Stimulated activated CD8-positive, alpha-beta memory T cell treated with anti-CD3 and anti-CD28 coated beads, Interleukin-4, amount 100 ng/mL, for 1 hour (primary cell): Measurements from ENCODE around the gene SMIM43.

ENCODE experiments used
- DNase-seq, 2 donors: peaks; one replicate each; pipeline ENCODE4 v3.0.0-alpha.2; 2020; ENCODE audit warnings: low read depth in 2 of 2, low spot score in 1 of 2

Gene SMIM43

DNA sequence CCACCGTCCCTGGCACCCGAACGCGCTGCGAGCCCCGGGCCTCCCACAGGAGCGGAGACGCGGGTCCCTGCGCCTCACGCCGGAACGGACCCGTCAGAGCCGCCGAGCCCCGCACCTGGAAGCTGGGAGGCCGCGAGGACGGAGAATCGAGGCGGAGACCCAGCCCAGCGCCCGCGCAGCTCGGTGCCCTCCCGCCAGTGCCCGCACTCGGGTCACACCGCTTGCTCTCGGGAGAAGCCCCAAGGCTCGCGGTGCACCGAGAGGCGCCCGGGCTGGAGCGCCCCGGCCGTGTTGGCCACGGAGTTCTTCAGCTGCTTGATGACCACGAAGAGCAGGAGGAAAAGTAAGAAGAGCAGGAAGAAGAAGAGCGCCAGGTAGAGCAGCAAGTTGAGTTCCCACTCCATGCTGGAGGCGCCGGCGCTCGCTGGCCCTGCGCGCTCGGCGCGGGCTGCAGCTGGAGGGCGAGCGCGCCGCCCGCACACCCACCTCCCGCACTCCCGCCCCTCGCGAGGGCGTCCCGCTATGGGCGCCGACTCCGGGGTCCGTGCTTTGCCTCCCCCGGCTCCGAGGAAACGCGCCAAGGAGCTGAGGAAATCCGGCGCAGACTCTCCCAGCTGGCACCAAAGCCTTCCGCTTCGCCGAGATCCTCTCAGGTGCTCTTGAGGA lies at the start of gene SMIM43:
TSS of gene SMIM43 (minus strand) at position 463 of the 666 bp plus-strand sequence. CDS start at position 404, 59 bp downstream.
- no peak for DNase-seq

DNA sequence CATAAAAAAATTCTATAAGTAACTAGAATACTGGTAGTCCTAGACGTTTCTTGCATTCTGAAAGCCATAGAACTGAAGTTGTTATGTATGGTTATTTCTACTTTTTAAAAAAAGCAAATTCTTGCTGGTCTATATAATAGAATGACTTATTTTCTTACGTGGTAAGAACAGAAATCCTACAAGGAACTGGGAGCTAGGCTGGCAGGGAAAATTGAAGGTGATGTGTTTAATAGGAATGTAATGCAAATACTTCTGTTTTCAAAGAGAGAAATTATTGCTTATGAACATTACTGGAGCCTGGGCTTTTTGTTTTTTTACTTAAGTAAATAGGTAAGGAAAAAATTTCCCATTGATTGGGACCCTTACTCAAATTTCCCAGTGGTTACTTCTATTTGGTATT lies 49.8 kb upstream of the SMIM43 start:
- no peak for DNase-seq

DNA sequence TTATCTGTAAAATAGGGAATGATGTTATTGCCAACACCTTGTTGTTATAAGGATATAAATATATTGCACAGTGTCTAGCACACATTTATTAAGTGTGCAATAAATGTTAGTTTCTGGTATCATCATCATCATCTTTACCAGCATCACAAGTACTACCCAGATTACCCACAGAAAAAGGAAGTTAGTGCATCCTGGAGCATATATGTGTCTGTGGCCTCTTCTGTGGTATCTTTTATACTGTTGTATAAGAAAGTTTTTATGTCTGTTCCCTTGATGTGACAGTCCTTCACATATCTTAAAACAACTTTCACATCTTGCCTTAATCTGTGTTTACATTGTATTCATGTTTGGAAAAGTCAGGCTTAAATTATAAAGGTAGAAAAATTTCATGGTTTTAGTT lies 46.2 kb upstream of the SMIM43 start:
- DNase-seq = no peak

DNA sequence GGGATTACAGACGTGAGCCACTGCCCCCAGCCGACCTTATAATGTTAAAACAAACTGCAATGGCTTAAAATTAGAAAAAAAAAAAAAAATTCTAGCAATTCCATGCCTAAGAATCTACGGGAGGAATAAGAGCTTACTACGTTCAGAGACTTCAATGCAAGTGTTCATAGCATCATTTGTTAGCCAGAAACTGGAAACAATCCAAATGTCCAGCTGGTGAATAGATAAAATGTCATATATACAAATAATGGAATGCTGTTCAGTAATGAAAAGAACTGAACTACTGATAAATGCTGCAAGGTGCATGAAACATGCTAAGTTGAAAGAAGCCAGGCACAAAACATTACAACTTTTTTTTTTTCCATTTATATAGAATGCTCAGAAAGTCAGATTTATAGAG lies 41.4 kb upstream of the SMIM43 start:
- no peak for DNase-seq

DNA sequence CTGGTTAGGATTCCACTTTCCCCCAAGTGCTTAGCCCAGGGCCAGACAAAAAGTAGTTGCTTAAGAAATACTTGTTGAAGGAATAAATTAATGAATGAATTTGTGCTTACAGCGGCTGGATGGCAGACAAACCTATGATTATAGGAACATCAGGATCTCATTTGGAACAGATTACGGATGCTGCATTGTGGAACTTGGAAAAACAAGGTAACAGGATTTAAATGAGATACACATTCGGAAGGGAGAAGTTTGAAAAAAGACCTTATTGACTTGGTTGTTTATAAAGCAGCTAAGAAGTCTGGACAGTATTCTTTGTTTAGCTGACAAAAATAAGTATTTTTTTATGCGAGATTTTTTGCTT lies 36.7 kb upstream of the SMIM43 start:
- no peak for DNase-seq

DNA sequence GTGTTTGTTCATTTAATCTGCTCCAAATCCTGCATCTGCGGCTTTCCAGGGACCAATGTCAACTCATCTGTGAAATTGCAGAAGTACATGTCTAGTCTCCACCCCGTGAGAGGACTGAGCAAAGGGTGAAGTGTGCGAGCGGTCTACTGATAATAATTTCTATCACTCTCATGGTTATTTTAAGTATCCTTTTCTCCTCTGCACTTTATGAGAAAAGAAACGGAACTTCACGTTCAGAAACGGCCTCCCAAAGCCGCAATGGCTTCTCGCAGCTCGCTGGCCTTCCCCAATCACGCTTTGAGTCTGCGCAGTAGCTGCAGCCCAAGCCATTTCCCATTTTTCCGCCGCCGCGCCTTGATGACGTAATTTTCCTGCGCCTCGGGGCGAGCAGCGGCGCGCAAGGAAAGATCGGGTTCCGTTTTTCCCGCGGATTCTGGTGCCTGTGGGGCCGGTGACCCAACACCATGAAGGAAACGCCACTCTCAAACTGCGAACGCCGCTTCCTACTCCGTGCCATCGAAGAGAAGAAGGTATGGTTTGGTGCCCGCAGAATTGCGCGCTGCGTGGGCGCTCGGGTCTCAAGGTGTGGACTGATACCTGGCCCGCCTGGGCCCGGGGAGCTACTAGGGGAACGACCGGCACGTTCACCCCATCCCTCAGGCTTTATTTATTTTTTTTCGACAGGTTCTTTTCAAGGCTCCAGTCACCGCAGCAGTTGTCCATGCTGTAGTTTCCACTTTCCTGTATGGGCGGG lies 36.2 kb upstream of the SMIM43 start, which contains the start of gene EXOSC9:
TSS of gene EXOSC9 (plus strand) at position 363 of the 754 bp plus-strand sequence. CDS start at position 465, 102 bp downstream.
- peak; percentile 92 to 94 for DNase-seq

DNA sequence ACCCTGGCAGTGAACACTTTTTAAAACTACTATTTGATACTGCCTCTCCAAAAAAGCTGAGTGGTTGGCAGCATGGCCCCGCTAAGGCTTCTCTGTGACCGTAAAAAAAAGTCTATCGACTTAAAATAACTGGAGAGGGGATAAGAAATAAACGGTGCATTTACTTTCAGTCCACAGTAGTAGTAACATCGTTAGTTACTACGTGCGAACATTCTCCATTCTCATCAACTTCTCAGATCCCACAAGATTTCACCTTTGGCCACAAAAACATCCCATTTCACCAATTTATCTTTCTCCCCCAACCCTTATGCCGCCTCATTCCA lies 35.6 kb upstream of the SMIM43 start:
- no peak for DNase-seq

DNA sequence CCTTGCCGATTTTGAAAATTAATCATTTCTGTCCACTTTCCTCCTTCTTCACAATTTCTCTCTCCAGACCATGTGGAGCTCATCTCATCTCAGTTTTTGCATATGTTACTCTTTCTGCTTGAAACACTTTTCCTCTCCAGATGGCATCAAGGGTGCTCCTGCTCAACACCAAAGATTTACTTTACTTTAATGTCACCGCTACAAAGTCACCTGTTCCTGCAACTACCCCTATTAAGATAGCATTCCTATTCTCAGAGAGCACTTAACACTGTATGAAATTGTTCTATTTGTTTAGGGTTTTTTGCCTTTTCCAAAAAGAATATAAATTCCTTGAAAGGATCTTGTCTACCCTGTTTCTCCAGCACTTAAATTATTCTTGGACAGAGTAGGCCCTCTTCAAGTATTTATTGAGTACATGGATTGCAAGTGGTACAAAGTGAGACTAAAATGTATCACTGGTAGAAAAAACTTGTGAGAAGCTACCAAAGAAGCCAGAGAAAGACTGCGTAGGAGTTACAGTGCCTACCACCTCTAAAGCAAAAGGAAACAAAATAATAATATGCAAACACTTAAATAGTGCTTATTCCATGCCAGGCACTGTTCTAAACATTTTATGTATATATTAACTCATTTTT lies 35.0 kb upstream of the SMIM43 start:
- no peak for DNase-seq

DNA sequence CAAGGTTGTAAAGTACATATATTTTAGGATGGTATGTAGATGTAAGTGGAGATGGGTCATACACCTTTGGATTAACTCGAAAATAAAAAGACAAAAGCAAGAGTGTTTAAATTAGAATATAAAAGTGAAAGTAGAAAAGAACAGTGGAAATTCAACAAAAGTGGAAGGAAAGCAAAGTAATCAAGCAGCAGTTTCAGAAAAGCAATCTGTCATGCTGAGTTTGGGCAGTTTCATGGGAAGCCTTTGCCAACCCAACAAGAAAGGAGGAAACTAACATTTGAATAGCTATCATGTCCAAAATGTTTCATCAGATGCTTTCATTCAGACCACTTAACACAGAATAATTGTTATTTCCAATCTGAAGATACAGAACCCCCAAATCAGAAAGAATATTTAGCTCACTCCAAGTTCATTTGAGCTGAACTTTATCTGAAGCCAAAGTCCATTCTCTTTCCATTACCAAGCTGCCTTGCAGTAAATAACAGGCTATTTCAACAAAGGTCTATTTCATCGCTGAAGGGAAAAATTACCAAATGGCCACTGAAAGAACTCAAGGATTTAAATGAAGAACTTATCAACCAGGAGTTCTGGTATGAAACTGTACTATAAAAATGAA lies 34.4 kb upstream of the SMIM43 start:
- DNase-seq = no peak

DNA sequence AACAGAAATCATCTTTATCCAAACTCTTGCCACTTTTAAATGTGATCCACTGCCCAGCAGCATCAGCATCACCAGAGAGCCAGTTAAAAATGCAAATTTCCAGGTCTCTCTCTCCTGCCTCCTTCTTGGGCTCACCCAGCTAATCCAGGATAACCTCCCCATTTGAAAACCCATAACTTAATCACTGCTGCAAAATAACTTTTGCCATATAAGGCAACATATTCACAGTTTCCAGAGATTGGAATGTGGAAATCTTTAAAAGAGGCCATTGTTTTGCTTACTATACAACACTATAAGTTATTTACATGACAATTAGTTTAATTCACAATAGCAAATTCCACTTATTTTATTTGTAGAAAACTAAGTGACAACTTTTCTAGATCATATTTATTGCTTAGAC lies 31.3 kb upstream of the SMIM43 start:
- DNase-seq = no peak

DNA sequence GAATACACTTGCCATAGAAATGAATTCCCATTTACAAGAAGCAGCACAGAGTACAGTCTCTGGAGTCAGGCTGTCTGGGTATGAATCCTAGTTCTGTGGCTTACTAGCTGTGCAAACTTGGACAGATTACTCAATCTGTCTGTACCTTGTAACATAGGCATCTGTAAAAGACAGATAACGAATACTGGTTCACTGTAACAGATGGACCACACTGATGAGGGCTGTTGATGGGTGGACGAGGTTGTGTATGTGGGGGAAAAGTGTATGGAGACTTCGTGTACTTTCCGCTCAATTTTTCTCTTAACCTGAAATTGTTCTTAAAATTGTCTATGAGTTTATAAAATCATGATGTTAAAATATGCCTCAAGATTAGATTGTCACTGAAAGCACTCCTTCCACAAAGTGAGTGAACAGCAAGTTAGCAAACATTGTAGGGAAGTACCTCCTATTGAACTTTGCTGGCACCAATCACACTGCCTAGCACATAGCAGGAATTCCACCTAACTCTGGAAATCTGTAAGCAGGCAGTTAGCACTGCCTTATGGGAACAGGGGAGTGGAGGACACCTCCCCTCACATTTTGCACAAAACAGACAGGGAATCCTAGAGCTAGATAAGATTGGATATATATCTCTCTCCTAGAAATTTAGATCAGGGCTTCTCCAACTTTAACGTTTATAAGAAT lies 29.7 kb upstream of the SMIM43 start:
- DNase-seq = no peak

DNA sequence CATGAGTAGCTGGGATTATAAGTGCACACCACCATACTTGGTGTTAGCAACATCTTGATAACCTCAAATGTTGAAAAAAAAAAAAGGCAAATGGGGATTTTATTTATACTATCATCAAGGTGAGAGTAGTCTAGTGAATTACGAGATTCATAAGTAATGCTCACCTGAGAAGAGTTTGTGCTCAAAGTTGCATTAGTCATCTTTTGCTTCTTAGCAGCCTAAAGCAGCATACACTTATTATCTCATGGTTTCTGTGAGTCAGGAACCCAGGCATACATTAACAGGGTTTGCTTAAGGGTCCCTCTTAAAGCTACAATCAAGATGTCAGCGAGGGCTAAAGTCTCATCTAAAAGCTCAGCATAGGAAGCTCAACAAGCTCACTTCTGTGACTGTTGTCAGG lies 28.0 kb upstream of the SMIM43 start:
- DNase-seq = no peak

DNA sequence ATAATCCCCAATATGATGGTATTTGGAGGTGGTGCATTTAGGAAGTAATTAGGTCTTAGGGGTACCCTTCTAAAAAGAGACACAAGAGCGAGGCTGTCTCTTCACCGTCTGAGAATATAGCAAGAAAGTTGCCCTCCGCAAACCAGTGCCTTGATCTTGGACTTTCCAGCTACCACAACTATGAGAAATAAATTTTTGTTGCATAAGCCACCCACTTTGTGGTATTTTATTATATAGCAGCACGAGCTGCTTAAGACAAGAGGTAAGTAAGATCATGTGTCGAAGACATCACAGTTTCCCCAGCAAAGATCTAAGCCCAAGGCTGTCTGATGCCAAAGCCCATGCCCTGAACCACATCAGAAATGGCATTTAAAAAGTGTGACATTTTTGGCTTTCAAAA lies 26.5 kb upstream of the SMIM43 start:
- DNase-seq = no peak

DNA sequence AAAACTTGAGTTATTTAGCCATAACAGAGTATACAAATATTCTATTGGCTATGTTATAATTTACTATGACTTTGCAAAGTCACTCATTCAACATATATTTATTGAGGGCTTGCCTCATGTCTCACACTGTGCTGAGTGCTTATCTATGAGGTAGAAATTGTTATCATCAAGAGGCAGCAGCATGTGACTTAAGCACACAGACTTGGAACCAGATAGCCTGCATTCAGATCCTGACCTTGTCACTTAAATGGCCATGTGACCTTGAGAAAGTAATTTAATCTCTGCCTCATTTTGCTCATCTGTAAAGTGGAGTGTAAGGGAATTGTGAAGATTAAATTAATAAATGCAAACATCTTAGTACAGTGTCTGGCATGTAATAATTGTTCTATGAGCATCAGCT lies 26.0 kb upstream of the SMIM43 start:
- DNase-seq = no peak

DNA sequence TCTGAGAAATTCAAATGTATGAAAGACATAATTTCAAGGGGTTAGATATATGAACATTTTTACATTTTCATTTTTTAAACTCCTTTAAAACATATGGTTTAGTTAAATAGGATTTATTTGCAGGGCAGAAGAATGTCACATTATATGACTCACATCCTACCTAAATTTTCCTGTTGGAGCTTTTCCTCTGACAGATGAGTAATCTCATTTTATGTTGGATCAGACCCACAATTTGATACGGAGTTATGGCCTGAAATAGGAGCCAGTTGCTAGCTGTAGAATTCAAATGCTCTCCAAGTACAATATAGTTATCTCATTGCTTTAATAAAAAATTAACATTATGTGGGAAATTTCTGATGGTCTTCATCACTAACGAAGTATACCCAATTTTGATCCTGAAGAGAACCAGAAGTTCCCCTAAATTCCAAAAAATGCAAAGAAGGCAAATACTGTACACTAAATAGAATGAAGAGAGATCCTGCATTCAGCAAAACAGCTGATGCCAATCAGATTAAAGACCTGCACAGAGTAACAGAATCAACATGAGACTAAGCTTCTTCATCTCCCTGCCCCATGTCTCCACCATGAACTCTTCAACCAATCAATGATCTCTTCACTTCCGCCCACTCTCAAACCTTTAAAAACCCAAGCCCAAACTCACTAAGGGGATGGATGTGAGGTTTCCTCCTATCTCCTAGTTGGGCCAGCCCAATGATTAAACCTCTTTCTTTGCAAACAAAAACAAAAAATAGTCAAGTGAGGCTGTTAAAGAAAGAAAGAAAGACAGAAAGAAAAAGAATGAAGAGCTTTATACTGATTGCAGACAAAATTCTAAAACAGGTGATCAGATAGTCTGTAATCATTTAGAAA lies 25.2 kb upstream of the SMIM43 start:
- DNase-seq = no peak

DNA sequence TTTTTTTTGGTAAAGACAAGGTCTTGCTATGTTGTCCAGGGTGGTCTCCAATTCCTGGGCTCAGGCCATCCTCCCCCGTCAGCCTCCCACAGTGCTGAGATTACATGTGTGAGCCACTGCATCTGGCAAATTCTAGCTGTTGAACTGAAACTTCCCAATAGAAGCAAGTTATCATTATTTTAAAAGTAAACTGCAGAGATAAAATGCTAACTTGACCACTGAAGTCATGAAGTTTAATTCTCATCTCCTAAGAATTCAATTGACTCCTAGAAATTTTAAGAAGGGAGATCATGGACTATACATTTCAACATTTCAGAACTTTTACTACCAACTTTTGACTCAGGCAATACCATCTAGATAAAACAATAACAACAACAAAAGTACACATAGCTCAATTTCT lies 24.5 kb upstream of the SMIM43 start:
- DNase-seq = no peak

DNA sequence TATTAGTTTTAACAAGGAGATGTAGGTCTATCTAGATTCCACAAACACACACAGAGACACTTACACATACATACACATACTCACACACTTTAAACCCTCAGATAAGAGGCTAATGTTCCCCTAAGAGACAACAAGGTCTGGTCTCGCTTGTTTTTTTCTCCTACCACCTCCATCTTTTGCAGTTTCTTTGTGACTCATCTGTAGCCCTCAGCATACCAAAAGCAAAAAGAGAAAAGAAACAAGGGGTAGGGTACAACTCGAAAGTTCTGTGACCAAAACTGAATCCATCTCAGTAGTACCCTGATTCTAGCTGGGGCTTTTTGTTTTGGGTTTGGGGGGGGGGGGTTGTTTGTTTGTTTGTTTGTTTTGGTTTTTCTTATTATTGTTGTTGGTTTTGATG lies 23.9 kb upstream of the SMIM43 start:
- DNase-seq = no peak

DNA sequence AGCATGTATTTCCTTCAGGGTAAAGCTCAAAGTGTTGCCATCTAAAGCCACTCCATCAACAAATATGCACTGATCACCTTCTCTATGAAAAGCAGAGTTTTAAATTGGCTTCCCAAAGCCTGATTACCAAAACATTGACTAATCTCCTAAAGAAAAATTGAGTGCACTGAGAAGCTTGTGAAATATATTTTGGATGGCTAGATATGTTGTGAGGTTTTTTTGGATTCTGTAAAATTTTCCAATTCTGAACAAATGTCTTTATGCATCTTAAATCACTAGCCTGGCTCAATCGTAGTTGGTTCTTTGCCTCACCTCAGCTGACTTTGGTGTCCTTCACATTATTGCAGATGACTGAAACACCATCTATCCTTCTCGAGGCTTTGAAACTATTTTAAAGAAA lies 21.3 kb upstream of the SMIM43 start:
- no peak for DNase-seq

DNA sequence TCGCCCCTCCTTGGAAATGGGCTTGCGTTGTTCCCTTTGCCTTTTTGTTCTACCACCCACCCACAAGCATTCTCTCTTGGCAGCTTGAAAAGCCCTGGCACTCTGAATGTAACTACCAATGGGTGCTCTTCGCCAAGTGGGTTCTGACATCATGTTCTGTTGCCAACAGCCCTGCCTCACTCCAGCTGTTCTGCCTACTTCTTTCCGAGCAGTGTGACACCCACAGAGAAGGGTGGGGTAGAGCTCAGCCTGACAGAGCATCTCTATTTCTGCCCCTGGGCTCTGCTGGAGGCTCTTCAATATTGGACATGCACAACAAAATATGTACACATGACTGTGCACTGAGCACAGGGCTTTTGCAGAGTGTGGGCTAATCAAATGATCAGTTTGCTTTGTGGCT lies 20.5 kb upstream of the SMIM43 start:
- DNase-seq = no peak

DNA sequence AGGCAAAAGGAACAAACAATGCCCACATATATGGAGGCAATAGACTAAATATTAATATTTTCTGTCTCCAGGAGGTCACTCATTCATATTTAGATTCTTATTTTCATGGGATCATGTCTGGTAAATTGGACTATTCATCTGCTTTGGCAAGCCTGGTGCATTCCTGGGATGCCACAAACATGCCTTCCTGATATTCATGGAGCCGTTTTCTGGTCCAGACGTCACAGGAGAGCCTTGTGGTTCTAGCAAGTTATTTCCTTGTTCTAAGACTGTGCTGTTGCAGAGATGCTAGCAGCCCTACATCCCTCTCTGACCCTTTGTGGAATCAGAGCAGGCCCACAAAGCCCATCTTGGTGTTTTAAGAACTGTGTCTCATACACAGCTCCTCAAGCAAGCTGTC lies 20.0 kb upstream of the SMIM43 start:
- DNase-seq = no peak

DNA sequence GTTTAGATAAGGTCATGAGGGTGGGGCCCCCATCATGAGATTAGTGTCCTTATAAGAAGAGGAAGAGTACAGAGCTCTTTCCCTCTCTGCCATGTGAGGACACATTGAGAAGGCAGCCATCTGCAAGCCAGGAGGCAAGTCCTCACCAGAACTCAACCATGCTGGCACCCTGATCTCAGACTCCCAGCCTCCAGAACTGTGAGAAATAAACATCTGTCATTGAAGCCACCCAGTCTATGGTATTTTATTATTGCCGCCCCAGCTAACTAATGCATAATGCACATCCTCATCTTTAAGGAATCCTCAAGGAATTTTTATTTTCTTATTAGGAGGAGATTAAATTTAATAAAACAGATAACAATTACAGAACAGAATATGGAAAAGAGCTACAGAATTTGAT lies 19.4 kb upstream of the SMIM43 start:
- no peak for DNase-seq
